ENCODE measurements around the gene CNKSR2.

The CNKSR2 gene

GRCh38 chrX:21374163-21374993, at the start of gene CNKSR2:
Gene CNKSR2 (plus strand): TSS chrX:21374418. CDS start chrX:21374898, 480 bp downstream.
- DNase-seq (ENCODE audit: low spot score), result no peak

DNA sequence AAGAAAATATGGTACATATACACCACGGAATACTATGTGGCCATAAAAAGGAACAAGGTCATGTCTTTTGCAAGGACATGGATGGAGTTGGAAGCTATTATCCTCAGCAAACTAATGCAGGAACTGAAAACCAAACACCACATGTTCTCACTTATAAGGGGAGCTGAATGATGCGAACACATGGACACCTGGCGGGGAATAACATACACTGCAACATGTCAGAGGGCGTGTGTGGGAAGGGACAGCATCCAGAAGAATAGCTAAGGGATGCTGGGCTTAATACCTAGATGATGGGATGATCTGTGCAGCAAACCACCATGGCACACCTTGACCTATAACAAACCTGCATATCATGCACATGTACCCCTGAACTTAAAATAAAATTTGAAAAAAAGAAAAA, 19.5 kb upstream of the CNKSR2 start:
- DNase-seq (ENCODE audit: low spot score), result no peak

DNA sequence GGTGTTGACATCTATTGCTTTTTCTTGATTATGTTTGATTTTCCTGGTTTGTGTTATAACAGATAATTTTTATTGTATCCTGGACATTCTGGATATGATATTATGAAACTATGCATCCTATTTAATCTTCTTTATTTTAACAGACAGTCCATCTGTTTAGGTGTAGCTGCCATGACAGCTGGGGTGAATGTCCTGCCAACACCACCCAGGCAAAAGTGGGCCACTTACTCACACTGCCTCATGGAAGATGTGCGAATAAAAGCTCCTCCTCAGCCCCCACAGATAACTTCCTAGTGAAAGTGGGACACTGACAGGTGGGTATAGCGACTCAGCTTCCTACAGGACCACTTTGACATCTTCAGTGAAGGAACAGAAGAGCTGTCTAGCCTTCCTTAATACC, 18.4 kb upstream of the CNKSR2 start:
- no peak for DNase-seq (ENCODE audit: low spot score)

GRCh38 chrX:21369613-21370012, 4.6 kb upstream of the CNKSR2 start:
- DNase-seq (ENCODE audit: low spot score), result no peak

DNA sequence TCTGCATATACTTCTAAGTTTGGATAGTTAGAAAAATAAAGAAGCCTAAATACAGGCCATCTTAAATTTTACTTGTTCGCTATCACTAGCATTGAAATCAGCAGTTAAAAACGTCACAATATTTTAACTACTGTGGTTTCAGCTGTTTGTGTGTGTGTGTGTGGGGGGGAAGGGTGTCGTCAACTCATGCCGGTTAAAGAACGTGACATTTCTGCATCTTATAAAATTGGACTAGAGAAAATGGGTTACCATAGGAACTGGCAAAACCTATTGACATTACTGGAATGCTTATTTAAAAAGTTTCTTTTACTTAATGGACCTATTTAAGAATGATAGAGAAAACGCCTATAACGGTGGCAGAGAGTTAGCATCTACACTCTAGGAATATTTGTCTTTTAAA, 1.2 kb upstream of the CNKSR2 start:
- no peak for DNase-seq (ENCODE audit: low spot score)

- no peak for DNase-seq (ENCODE audit: low spot score)
These were observed 518 bp upstream of the CNKSR2 start for GRCh38 chrX:21373637-21374162.

DNA sequence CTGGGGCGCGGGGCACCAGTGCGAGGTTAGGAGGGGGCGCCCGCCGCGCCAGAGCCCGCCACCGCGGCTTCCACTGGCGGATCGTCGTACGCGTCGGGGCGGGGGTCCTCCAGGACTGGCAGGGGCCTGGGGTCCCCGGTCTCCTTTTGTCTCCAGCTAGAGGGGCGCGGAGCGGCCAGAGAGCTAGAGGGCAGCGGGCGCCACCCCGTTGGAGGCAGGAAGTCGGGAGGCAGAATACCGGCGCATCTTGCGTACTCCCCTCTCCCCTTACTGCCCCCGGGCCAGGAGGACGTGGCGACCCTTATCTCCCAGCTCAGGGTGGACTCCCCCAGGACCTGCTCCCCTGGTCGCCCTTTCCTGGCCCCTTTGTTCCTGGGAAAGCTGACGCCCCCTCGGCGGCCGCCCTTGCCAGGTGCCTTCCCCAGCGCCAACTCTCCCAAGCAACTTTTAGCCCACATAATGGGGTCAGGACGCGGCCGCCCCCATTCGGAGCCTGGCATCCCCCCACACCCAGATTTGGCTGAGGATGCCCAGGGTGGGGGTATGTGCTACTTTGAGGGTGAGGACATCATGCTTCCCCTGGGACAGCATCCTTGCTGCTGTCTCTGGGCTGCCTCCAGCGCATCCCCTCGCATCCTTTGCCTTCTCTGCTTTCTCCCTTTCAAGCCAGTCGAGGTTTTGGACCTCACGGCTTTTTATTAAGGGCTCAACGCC, 933 bp downstream of the CNKSR2 start:
- no peak for DNase-seq (ENCODE audit: low spot score)

DNA sequence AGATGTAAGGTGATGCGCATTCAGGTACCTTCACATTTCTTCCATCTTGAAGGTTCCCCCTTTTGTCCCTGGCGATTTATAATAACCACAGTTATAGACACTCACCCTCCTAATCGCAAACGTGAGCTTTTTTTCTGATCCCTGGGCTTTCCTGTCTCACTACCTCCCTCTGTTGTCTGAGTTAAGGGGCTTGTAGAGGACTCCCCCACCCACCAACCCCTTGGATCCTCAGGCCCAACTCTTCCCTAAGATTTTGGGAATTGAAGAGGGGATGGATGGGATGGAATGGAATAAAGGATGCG, 1.4 kb downstream of the CNKSR2 start:
- DNase-seq (ENCODE audit: low spot score), result no peak

- DNase-seq (ENCODE audit: low spot score), result no peak
These were observed 2.4 kb downstream of the CNKSR2 start for GRCh38 chrX:21376636-21377035.

DNA sequence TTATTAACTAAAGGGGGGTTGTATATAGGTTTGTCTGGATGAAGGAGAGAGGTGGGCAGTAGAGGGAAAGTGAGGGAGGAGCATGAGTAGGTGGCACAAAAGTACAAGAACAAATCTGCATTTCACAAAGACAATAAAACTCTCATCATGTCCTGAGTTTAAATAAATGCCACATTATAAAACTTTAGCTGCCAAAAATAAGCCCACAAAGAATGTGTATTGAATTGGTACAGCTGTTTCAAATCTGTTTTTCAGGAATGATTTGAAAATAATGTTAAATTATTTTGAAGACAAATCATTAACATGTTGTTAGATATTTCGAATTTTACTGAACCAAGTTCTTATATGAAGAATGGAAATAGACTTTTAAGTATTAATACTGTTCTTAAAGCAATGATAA, 5.8 kb downstream of the CNKSR2 start:
- no peak for DNase-seq (ENCODE audit: low spot score)

DNA sequence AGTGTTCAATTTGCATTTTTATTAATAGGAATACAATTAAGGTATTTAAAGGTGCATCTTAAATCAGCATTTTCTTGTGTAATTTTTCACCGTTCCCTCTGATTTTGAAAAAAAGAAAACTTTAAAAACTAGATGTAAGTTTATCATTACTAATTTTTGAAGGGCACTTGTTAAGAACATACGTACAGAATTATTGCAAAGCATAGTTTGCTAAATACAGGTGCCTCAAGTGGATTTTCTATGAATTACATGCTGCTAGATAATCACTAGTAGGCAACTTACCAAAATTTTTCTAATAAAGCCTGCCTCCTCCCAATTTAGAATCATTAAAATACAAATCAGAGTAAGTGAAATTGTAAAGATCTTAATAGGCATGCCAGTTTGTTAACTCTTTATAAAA, 8.5 kb downstream of the CNKSR2 start:
- no peak for DNase-seq (ENCODE audit: low spot score)

- no peak for DNase-seq (ENCODE audit: low spot score)
These were observed 9.3 kb downstream of the CNKSR2 start for GRCh38 chrX:21383546-21383945.

DNA sequence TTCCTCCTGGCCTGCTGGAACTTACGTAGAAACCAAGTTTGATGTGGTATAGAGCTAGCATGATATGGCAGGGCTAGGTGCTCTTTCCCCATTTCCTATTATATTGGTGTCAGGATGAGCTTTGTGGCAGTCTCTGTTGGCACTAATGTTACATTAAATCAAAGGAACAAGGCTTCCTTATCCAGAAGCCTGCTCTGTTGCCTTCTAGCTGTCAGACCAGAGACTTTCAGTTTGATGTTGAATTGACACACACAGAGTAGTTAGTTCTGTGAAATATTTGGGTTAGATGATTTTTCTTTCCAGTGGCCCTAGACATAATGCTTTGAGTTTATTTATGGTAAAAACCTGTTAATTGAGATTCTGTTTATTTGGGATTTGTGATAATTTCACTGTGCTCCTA, 10.0 kb downstream of the CNKSR2 start:
- no peak for DNase-seq (ENCODE audit: low spot score)

GRCh38 chrX:21394792-21395191, 20.6 kb downstream of the CNKSR2 start:
- no peak for DNase-seq (ENCODE audit: low spot score)

DNA sequence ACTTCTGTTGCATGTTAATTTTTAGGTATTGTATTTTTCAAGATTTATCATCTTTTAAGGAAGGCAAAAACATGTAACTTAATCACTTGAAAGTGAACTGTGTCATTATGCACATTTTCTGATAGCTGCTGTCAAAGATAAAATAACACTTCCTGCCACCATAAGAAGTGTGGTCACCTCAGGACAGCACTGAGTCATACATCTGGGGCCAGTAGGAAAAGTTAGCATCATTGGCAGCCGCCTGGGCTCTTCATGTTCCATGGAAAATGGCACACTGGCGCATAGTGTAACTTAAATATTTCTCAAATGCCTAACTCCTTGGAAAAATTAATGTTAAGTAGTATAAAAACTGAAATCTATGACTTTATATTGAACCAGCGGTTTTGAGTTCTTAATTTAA, 24.2 kb downstream of the CNKSR2 start:
- no peak for DNase-seq (ENCODE audit: low spot score)

DNA sequence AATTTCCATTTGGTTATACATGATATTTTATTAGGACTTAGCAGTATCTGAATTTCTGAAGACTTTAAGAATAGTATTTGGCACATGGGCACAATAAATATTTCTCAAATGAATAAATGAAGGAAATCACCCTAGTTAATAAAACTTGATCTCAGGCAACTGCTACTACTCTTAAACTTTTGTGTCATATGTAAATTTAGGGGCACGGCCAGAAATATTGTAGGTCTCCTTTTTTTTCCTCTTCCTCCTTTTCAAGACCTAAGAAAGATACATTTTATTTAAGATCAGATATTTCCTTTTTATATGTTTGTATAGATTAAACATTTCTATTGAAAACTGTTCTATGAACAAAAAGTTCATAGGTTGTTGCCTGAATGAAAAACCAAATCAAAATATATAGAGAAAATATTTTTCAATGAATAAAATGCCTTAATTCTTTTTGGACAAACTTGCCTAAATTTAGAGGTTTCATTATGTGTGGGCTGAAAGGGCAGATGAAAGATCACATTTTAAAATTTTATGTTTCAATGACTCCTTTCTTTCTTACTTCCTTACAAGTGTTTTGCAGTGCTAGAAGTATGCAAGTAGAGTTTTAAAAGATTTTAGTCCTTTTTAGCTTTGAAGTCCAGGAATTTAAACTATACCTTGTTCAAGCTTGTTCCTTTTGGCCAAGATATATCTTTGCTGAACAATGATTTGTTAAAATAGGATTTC, 26.3 kb downstream of the CNKSR2 start:
- DNase-seq (ENCODE audit: low spot score), result no peak

GRCh38 chrX:21408307-21408706, 34.1 kb downstream of the CNKSR2 start:
- DNase-seq (ENCODE audit: low spot score), result no peak

DNA sequence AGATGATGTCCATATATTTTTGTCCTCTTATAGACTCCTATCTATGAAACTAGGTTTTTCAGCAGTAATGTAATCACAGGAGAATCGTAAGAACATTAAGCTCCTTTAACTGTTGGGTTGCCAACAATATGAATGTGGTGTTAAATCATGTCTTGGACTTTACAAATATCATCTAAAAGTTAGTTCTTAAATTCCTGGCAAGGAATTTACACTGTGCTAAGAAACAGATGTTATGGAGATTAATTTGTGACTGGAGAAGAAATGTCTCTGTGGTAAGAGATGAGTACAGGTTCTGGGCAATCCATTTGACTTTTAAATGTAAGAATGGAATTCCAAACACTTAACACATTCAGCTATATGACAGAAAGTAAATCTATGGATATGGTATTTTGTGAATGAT, 34.6 kb downstream of the CNKSR2 start:
- no peak for DNase-seq (ENCODE audit: low spot score)

DNA sequence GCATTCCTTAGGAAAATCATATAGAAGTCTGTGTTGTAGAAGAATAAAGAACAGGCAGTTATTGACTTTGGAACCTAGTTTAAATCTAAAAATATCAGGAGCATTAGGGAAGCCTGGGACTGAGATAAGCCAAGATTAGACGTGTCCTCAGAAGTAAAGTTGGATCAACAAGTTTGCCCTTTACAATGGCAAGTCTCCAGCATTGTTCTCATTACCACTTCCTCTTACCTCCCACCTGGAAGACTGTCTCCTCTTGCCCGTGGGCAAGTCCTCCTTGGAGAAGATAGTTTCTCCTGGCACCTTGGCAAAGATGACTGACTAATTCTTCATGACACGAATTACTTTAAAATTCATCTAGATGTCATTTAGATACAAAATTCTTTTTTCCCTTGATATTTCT, 37.8 kb downstream of the CNKSR2 start:
- DNase-seq (ENCODE audit: low spot score), result no peak

DNA sequence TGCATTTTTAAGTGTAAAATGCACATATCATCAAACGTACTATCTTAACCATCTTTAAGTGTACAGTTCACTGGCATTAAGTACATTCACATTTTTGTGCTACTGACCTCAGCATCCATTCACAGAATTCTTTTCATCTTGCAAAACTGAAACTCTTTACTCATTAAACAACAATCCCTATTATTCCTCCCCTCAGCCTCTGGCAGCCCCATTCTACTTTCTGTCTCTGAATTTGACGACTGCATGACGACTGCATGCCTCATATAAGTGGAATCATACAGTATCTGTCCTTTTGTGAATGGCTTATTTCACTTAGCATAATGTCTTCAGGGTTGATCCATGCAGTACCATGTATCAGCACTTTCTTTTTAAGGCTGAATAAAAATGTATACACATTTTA, 38.7 kb downstream of the CNKSR2 start:
- DNase-seq (ENCODE audit: low spot score), result no peak

DNA sequence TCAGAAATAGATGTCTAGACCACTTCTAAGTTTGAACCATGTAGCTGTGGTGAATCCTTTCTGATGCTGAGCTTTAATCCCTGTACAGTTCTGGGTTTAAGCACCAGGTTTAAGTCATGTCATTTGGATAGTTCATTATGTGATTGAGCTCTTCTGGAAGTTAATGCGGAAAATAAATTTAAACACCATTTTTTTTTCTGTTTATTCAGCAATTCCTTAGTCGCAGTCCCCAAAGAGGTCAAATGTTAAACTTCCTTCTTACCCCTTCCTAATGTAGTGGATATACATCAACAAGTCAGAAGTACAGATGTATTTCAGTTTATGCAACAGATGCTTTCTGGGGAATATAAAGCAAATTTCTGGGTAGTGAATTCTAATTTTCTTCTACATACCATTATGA, 52.9 kb downstream of the CNKSR2 start:
- DNase-seq (ENCODE audit: low spot score), result no peak

DNA sequence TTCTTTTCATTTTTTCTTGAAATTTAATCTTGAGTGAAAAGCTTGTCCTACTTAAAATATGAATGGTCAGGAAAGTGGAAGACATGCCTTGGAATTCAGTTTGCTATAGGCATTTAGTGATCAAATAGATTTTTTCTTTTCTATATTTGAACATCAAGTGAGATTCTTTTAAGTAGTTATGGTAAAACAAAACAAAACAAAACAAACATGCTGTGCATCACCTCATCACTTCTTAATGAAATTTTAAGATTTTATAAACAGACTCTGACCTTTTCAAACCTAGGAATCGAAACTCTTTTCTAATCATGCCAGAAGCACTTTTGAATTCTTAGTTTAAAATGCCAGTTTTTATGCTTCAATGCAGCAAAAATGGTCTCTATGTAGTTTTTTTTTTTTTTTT, 62.8 kb downstream of the CNKSR2 start:
- DNase-seq (ENCODE audit: low spot score), result no peak

DNA sequence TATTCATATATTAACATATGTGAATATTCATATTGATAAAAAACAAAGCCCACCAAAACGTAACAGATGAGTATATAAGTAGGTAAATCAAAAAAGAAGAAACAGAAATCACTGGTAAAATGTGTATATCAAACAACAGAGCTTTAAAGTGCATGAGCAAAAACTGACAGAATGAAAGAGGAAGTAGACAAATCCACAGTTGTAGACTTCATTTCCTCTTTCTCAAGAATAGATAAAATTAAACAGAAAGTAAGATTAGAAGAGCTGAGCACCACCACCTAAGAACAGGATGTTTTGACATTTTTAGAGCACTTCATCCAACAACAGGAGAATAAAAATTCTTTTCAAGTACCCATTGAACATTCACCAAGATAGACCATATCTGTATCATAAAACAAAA, 64.6 kb downstream of the CNKSR2 start:
- no peak for DNase-seq (ENCODE audit: low spot score)
